CD4-positive, CD25-positive, alpha-beta regulatory T cell (primary cell): ENCODE data around the gene PTCH1. TPM values are rescaled to one million over a fixed set of nuclear protein-coding genes. Genes with fewer than 3 reads are reported as not detected.

ENCODE experiments used
- ATAC-seq, 2 donors: fragments of 150-1000 bp; cut with Tn5 transposase; one replicate each; pipeline ENCODE4 v1.10.0; 2021; ENCODE audit warnings: low read depth in 2 of 2, moderate number of reproducible peaks in 2 of 2, moderate library complexity in 1 of 2
- DNase-seq, 3 donors: peaks; one replicate each; pipeline versions ENCODE4 v3.0.0 to v3.0.0-alpha.2; 2012 to 2022; ENCODE audit warnings: mixed read lengths in 1 of 3
- H3K27ac ChIP-seq: one replicate; pipeline ENCODE4 v1.7.0; 2013; ENCODE audit warnings: mild to moderate bottlenecking, low read length; ENCODE audit not compliant: insufficient read depth, poor library complexity, severe bottlenecking
- H3K27me3 ChIP-seq: one replicate; pipeline ENCODE4 v1.7.0; 2013; ENCODE audit warnings: low read length; ENCODE audit not compliant: control insufficient read depth, insufficient read depth
- H3K36me3 ChIP-seq: one replicate; pipeline ENCODE4 v1.7.0; 2013; ENCODE audit warnings: mild to moderate bottlenecking, low read length, moderate library complexity; ENCODE audit not compliant: control insufficient read depth, insufficient read depth
- H3K4me1 ChIP-seq: 2 replicates; pipeline ENCODE4 v1.7.0; 2013; ENCODE audit warnings: mild to moderate bottlenecking, low read length; ENCODE audit not compliant: insufficient read depth, control insufficient read depth, poor library complexity, severe bottlenecking
- H3K4me3 ChIP-seq: one replicate; pipeline ENCODE4 v1.7.0; 2013; ENCODE audit warnings: low read depth, mild to moderate bottlenecking, low read length, moderate library complexity
- H3K9me3 ChIP-seq, 2 experiments: 1 replicate in 1 of 2; 2 replicates in 1 of 2; pipeline ENCODE4 v1.7.0; 2013; ENCODE audit warnings: low read length in 2 of 2, mild to moderate bottlenecking in 1 of 2, moderate library complexity in 1 of 2; ENCODE audit not compliant: control insufficient read depth in 2 of 2
- H3K27ac Mint-ChIP-seq, 3 donors: one replicate each; pipeline ENCODE4 v1.8.0; 2020 to 2022; ENCODE audit warnings: mild to moderate bottlenecking in 3 of 3, mixed read lengths in 3 of 3, moderate library complexity in 2 of 3
- H3K27me3 Mint-ChIP-seq: one replicate; pipeline ENCODE4 v1.8.0; 2022; ENCODE audit warnings: mild to moderate bottlenecking, mixed read lengths
- H3K36me3 Mint-ChIP-seq: one replicate; pipeline ENCODE4 v1.8.0; 2020; ENCODE audit warnings: mixed read lengths
- H3K4me1 Mint-ChIP-seq, 4 donors: one replicate each; pipeline ENCODE4 v1.8.0; 2020 to 2022; ENCODE audit warnings: mixed read lengths in 4 of 4, mild to moderate bottlenecking in 1 of 4
- H3K4me3 Mint-ChIP-seq, 4 donors: one replicate each; pipeline ENCODE4 v1.8.0; 2020 to 2022; ENCODE audit warnings: mild to moderate bottlenecking in 4 of 4, mixed read lengths in 4 of 4, moderate library complexity in 3 of 4
- H3K9me3 Mint-ChIP-seq, 7 donors: one replicate each; pipeline ENCODE4 v1.8.0; 2020 to 2022; ENCODE audit warnings: mixed read lengths in 7 of 7, mild to moderate bottlenecking in 3 of 7, moderate library complexity in 2 of 7
- polyA plus RNA-seq, 4 donors: library from polyadenylated mRNA; unstranded; fragments of 300-500 nt; fragmentation: Illumina TruSeq; gene quantifications; one replicate each; pipeline ENCODE4 v1.2.3, GENCODE V29; 2021
- total RNA-seq: library from RNA; stranded (reverse); gene quantifications from one replicate; pipeline ENCODE4 v1.2.3, GENCODE V29; 2022

The PTCH1 gene
- total RNA-seq = 11.8 TPM
- 10 to 100 TPM in 1 of 4 donors, 1 to 10 TPM in 3; 3.5 to 10.6 (median 6.0) TPM for polyA plus RNA-seq

- Histone ChIP-seq H3K27me3 (peaks cover 17% of the 10 kb centered on the region), H3K4me3 (peak within 1 kb of the TSS; percentile 57), H3K4me1 (peaks cover 23% of the 10 kb centered on the region), H3K36me3 (no peaks in the 10 kb centered on the region), H3K9me3 (peaks cover 3 to 5% of the 10 kb centered on the region in 2 experiments), H3K27ac (no peak within 1 kb of the TSS)
- Mint-ChIP-seq H3K4me3 (peak within 1 kb of the TSS; percentile 85 to 96 (median 93)), H3K36me3 (peaks cover 4% of the 10 kb centered on the region), H3K9me3 (peaks cover 0 to 10% (median 6%) of the 10 kb centered on the region in 7 donors), H3K27ac (peak within 1 kb of the TSS in 1 of 3 donors; percentile 85), H3K4me1 (peaks cover 9 to 23% (median 13%) of the 10 kb centered on the region in 4 donors), H3K27me3 (peaks cover 66% of the 10 kb centered on the region)
- ATAC-seq (peak; percentile 24 to 65), DNase-seq (peak in 2 of 3 donors; percentile 42 to 46)
These were observed at the start of gene PTCH1 for GRCh38 chr9:95516734-95517558. TSS of gene PTCH1 (minus strand) at chr9:95516971.

- H3K4me1 ChIP-seq = no peaks in the 10 kb centered on the region
- H3K27ac Mint-ChIP-seq = no peak overlapping the region
- ATAC-seq = no peak
- H3K9me3 Mint-ChIP-seq = peaks cover 0 to 2% (median 0%) of the 10 kb centered on the region in 7 donors
- H3K4me3 Mint-ChIP-seq = no peak overlapping the region
- peaks cover 14% of the 10 kb centered on the region for H3K27me3 Mint-ChIP-seq
- no peaks in the 10 kb centered on the region for H3K36me3 ChIP-seq
- no peaks in the 10 kb centered on the region for H3K36me3 Mint-ChIP-seq
- H3K27ac ChIP-seq = no peak overlapping the region
- H3K4me3 ChIP-seq = no peak overlapping the region
- no peak for DNase-seq
- peaks cover 7% of the 10 kb centered on the region for H3K27me3 ChIP-seq
- peaks cover 0 to 18% (median 5%) of the 10 kb centered on the region in 4 donors for H3K4me1 Mint-ChIP-seq
- H3K9me3 ChIP-seq = no peaks in the 10 kb centered on the region
These were observed 49.2 kb upstream of the PTCH1 start for GRCh38 chr9:95565982-95566381.

- Mint-ChIP-seq H3K9me3 (peaks cover 0 to 2% (median 0%) of the 10 kb centered on the region in 7 donors), H3K27ac (no peak overlapping the region), H3K27me3 (peaks cover 4% of the 10 kb centered on the region), H3K36me3 (no peaks in the 10 kb centered on the region), H3K4me3 (no peak overlapping the region), H3K4me1 (peaks cover 0 to 8% (median 3%) of the 10 kb centered on the region in 4 donors)
- no peak overlapping the region for H3K27ac ChIP-seq
- no peaks in the 10 kb centered on the region for H3K27me3 ChIP-seq
- ATAC-seq = no peak
- DNase-seq = no peak
- no peaks in the 10 kb centered on the region for H3K36me3 ChIP-seq
- H3K4me3 ChIP-seq = no peak overlapping the region
- H3K9me3 ChIP-seq = no peaks in the 10 kb centered on the region
- no peaks in the 10 kb centered on the region for H3K4me1 ChIP-seq
These were observed 45.1 kb upstream of the PTCH1 start for GRCh38 chr9:95561913-95562312.

- peaks cover 0 to 10% (median 4%) of the 10 kb centered on the region in 4 donors for H3K4me1 Mint-ChIP-seq
- no peak for ATAC-seq
These were observed 40.4 kb upstream of the PTCH1 start for GRCh38 chr9:95557142-95557541.

GRCh38 chr9:95556521-95556920 lies 39.8 kb upstream of the PTCH1 start:
- peaks cover 0 to 2% (median 0%) of the 10 kb centered on the region in 7 donors for H3K9me3 Mint-ChIP-seq

More at GRCh38 chr9:95557142-95557541, 40.4 kb upstream of the PTCH1 start:
- no peak overlapping the region for H3K27ac Mint-ChIP-seq
- DNase-seq = no peak
- Histone ChIP-seq H3K27ac (no peak overlapping the region), H3K9me3 (no peaks in the 10 kb centered on the region), H3K27me3 (peaks cover 3% of the 10 kb centered on the region), H3K36me3 (no peaks in the 10 kb centered on the region), H3K4me3 (no peak overlapping the region), H3K4me1 (peaks cover 3% of the 10 kb centered on the region)
- H3K9me3 Mint-ChIP-seq = peaks cover 0 to 2% (median 0%) of the 10 kb centered on the region in 7 donors
- H3K4me3 Mint-ChIP-seq = no peak overlapping the region
- no peaks in the 10 kb centered on the region for H3K36me3 Mint-ChIP-seq
- peaks cover 33% of the 10 kb centered on the region for H3K27me3 Mint-ChIP-seq

GRCh38 chr9:95552814-95553546 lies 36.2 kb upstream of the PTCH1 start:
- Histone ChIP-seq H3K27ac (no peak overlapping the region), H3K4me1 (peaks cover 3% of the 10 kb centered on the region), H3K4me3 (no peak overlapping the region), H3K36me3 (no peaks in the 10 kb centered on the region), H3K9me3 (no peaks in the 10 kb centered on the region), H3K27me3 (peaks cover 3% of the 10 kb centered on the region)
- ATAC-seq (peak in 1 of 2 donors; percentile 31), DNase-seq (peak in 1 of 3 donors; percentile 24)
- Mint-ChIP-seq H3K9me3 (peaks cover 0 to 2% (median 0%) of the 10 kb centered on the region in 7 donors), H3K4me1 (peaks cover 0 to 5% (median 2%) of the 10 kb centered on the region in 4 donors), H3K36me3 (no peaks in the 10 kb centered on the region), H3K4me3 (peak overlapping the region in 2 of 4 donors; percentile 7 to 18), H3K27ac (peak overlapping the region in 2 of 3 donors; percentile 22 to 45), H3K27me3 (peaks cover 42% of the 10 kb centered on the region)

More at GRCh38 chr9:95556521-95556920, 39.8 kb upstream of the PTCH1 start:
- H3K27me3 ChIP-seq = peaks cover 3% of the 10 kb centered on the region
- peaks cover 36% of the 10 kb centered on the region for H3K27me3 Mint-ChIP-seq
- H3K4me1 Mint-ChIP-seq = peaks cover 0 to 5% (median 2%) of the 10 kb centered on the region in 4 donors
- no peak overlapping the region for H3K4me3 Mint-ChIP-seq
- H3K4me1 ChIP-seq = peaks cover 3% of the 10 kb centered on the region
- no peaks in the 10 kb centered on the region for H3K9me3 ChIP-seq
- no peaks in the 10 kb centered on the region for H3K36me3 Mint-ChIP-seq
- H3K4me3 ChIP-seq = no peak overlapping the region
- H3K27ac Mint-ChIP-seq = no peak overlapping the region
- DNase-seq = no peak
- ATAC-seq = no peak
- H3K36me3 ChIP-seq = no peaks in the 10 kb centered on the region
- H3K27ac ChIP-seq = no peak overlapping the region

- H3K27ac Mint-ChIP-seq = peak overlapping the region in 1 of 3 donors; percentile 22
- H3K4me1 Mint-ChIP-seq = peaks cover 0 to 5% (median 1%) of the 10 kb centered on the region in 4 donors
- Histone ChIP-seq H3K4me1 (peaks cover 3% of the 10 kb centered on the region), H3K4me3 (no peak overlapping the region), H3K9me3 (no peaks in the 10 kb centered on the region), H3K27ac (no peak overlapping the region), H3K36me3 (no peaks in the 10 kb centered on the region), H3K27me3 (peaks cover 3% of the 10 kb centered on the region)
- ATAC-seq (no peak), DNase-seq (no peak)
- H3K4me3 Mint-ChIP-seq = peak overlapping the region in 2 of 4 donors; percentile 14 to 70
- H3K36me3 Mint-ChIP-seq = no peaks in the 10 kb centered on the region
- peaks cover 42% of the 10 kb centered on the region for H3K27me3 Mint-ChIP-seq
- H3K9me3 Mint-ChIP-seq = peaks cover 0 to 1% (median 0%) of the 10 kb centered on the region in 7 donors
These were observed 35.5 kb upstream of the PTCH1 start for GRCh38 chr9:95552255-95552654.
